ENCODE results near the gene GALNT10.

The GALNT10 gene

DNA sequence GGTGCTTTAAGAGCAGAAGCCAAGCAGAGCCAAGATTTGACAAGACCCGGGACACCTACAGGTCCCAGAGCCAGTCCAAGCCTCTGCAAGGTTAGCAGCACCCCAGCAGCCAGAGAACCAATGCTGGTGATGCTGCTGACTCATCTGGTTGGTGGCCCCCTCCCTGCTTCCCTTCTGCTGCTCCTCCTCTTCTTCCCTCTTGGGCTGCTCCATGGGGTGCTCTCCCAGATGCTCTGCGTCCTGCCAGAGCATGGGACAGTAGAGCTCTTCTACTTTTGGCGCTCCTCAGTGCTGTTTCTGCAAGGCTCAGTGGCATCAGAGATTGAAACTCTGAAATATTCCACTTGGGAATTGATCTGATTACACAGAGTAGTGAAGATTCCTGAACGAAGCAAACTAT lies 179.1 kb downstream of the GALNT10 start:
- TF ChIP-seq ZFP3 (CRISPR knock-in tag; IDR thresholded peaks at IDR 0.05) (no peak), ESRRG (CRISPR knock-in tag; IDR thresholded peaks at IDR 0.05) (no peak), PPARA (CRISPR knock-in tag; IDR thresholded peaks at IDR 0.05; ENCODE audit: borderline replicate concordance) (no peak)
- peak; percentile 47 for ATAC-seq

DNA sequence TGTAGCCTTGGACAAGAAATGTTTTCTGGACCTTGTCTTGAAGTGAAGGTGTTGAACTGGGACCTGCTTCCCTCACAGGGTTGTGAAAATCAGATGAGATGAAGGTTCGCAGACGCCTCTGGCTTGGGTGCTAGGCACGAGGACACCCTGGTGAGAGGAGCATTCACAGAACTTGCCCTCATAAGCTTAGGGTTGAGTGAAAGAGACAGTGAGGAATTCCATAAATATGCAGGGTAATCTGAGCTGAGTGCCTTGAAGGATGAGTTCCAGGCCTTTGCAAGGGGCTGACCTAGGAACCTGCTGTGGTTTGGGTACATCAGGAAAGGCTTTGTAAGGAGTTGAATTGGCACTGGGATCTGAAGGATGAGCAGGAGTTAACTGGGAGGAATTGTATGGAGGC lies 179.6 kb downstream of the GALNT10 start:
- ATAC-seq: peak; percentile 81
- TF ChIP-seq ZNF8 (CRISPR knock-in tag; IDR thresholded peaks at IDR 0.05): no peak
- TF ChIP-seq ESRRG (CRISPR knock-in tag; IDR thresholded peaks at IDR 0.05): no peak
- no peak for TF ChIP-seq CSDC2 (CRISPR knock-in tag; IDR thresholded peaks at IDR 0.05)
- TF ChIP-seq ARNTL (CRISPR knock-in tag; IDR thresholded peaks at IDR 0.05; ENCODE audit: borderline replicate concordance, low read depth): no peak

DNA sequence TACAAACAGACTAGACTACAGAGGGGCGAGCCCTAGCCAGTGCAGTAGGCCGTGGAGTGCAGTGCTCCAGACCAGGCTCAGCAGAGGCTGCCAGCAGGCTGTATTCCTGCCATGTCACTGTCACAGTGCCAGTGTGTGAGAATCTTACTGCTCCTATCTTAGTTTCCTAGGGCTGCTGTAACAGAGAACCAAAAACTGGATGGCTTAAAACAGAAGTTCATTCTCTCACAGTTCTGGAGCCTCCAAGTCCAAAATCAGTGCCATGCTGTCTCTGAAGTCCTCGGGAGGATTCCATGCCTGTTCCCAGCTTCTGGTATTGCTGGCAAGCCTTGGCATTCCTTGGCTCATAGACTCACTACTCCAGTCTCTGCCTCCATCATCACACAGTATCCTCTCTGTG lies 180.3 kb downstream of the GALNT10 start:
- peak; percentile 2; the same call in 1 of the 3 replicates for ATAC-seq
- TF ChIP-seq, protein P1, sequence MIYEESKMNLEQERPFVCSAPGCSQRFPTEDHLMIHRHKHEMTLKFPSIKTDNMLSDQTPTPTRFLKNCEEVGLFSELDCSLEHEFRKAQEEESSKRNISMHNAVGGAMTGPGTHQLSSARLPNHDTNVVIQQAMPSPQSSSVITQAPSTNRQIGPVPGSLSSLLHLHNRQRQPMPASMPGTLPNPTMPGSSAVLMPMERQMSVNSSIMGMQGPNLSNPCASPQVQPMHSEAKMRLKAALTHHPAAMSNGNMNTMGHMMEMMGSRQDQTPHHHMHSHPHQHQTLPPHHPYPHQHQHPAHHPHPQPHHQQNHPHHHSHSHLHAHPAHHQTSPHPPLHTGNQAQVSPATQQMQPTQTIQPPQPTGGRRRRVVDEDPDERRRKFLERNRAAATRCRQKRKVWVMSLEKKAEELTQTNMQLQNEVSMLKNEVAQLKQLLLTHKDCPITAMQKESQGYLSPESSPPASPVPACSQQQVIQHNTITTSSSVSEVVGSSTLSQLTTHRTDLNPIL (CRISPR knock-in tag; IDR thresholded peaks at IDR 0.05; ENCODE audit: low read depth): no peak
- TF ChIP-seq ESRRG (CRISPR knock-in tag; IDR thresholded peaks at IDR 0.05) (no peak), CSDC2 (CRISPR knock-in tag; IDR thresholded peaks at IDR 0.05) (no peak), BACH2 (CRISPR knock-in tag; IDR thresholded peaks at IDR 0.05; ENCODE audit: borderline replicate concordance) (no peak), SNAI2 (CRISPR knock-in tag; IDR thresholded peaks at IDR 0.05) (no peak), TCF4 (CRISPR knock-in tag; IDR thresholded peaks at IDR 0.05; ENCODE audit: borderline replicate concordance) (no peak), ISL1 (CRISPR knock-in tag; IDR thresholded peaks at IDR 0.05) (no peak), ZFP3 (CRISPR knock-in tag; IDR thresholded peaks at IDR 0.05) (no peak), ZNF70 (CRISPR knock-in tag; IDR thresholded peaks at IDR 0.05) (no peak), ZFP30 (CRISPR knock-in tag; IDR thresholded peaks at IDR 0.05) (no peak), TOX (CRISPR knock-in tag; IDR thresholded peaks at IDR 0.05; ENCODE audit: borderline replicate concordance) (no peak), ZC3H10 (CRISPR knock-in tag; IDR thresholded peaks at IDR 0.05) (no peak), GLIS3 (CRISPR knock-in tag; IDR thresholded peaks at IDR 0.05) (no peak), PPARA (CRISPR knock-in tag; IDR thresholded peaks at IDR 0.05; ENCODE audit: borderline replicate concordance) (no peak)
- TF ChIP-seq, protein P2, sequence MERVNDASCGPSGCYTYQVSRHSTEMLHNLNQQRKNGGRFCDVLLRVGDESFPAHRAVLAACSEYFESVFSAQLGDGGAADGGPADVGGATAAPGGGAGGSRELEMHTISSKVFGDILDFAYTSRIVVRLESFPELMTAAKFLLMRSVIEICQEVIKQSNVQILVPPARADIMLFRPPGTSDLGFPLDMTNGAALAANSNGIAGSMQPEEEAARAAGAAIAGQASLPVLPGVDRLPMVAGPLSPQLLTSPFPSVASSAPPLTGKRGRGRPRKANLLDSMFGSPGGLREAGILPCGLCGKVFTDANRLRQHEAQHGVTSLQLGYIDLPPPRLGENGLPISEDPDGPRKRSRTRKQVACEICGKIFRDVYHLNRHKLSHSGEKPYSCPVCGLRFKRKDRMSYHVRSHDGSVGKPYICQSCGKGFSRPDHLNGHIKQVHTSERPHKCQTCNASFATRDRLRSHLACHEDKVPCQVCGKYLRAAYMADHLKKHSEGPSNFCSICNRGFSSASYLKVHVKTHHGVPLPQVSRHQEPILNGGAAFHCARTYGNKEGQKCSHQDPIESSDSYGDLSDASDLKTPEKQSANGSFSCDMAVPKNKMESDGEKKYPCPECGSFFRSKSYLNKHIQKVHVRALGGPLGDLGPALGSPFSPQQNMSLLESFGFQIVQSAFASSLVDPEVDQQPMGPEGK (CRISPR knock-in tag; IDR thresholded peaks at IDR 0.05; ENCODE audit: borderline replicate concordance): no peak
- TF ChIP-seq, protein P3, sequence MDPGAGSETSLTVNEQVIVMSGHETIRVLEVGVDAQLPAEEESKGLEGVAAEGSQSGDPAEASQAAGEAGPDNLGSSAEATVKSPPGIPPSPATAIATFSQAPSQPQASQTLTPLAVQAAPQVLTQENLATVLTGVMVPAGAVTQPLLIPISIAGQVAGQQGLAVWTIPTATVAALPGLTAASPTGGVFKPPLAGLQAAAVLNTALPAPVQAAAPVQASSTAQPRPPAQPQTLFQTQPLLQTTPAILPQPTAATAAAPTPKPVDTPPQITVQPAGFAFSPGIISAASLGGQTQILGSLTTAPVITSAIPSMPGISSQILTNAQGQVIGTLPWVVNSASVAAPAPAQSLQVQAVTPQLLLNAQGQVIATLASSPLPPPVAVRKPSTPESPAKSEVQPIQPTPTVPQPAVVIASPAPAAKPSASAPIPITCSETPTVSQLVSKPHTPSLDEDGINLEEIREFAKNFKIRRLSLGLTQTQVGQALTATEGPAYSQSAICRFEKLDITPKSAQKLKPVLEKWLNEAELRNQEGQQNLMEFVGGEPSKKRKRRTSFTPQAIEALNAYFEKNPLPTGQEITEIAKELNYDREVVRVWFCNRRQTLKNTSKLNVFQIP (CRISPR knock-in tag; IDR thresholded peaks at IDR 0.05; ENCODE audit: borderline replicate concordance, low read depth): no peak

DNA sequence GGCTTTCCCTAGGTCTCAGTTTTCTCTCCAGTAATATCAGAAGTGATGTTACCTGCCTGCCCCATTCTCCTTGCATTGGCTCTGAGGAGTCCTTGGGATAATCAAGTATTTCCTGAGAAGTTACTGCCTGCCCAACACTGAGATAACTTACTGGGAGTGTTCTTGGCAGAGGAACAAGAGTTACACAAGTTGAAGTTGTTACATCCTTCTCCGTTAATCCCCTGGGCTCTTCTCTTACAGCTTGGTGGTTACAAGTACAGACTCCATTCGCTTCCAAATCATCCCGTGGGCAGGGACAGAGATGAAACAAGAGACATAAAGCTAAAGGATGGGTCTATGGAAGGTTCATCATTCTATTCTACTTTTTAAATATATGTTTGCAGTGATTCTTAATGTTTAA lies 181.2 kb downstream of the GALNT10 start:
- ATAC-seq: no peak
- TF ChIP-seq ZC3H10 (CRISPR knock-in tag; IDR thresholded peaks at IDR 0.05) (no peak), CSDC2 (CRISPR knock-in tag; IDR thresholded peaks at IDR 0.05) (no peak), ZFP3 (CRISPR knock-in tag; IDR thresholded peaks at IDR 0.05) (no peak), ZNF8 (CRISPR knock-in tag; IDR thresholded peaks at IDR 0.05) (no peak), TCF4 (CRISPR knock-in tag; IDR thresholded peaks at IDR 0.05; ENCODE audit: borderline replicate concordance) (no peak), ISL1 (CRISPR knock-in tag; IDR thresholded peaks at IDR 0.05) (no peak), PPARA (CRISPR knock-in tag; IDR thresholded peaks at IDR 0.05; ENCODE audit: borderline replicate concordance) (no peak), BACH2 (CRISPR knock-in tag; IDR thresholded peaks at IDR 0.05; ENCODE audit: borderline replicate concordance) (no peak), ARNTL (CRISPR knock-in tag; IDR thresholded peaks at IDR 0.05; ENCODE audit: borderline replicate concordance, low read depth) (no peak), TOX (CRISPR knock-in tag; IDR thresholded peaks at IDR 0.05; ENCODE audit: borderline replicate concordance) (no peak)
- TF ChIP-seq, protein P4, sequence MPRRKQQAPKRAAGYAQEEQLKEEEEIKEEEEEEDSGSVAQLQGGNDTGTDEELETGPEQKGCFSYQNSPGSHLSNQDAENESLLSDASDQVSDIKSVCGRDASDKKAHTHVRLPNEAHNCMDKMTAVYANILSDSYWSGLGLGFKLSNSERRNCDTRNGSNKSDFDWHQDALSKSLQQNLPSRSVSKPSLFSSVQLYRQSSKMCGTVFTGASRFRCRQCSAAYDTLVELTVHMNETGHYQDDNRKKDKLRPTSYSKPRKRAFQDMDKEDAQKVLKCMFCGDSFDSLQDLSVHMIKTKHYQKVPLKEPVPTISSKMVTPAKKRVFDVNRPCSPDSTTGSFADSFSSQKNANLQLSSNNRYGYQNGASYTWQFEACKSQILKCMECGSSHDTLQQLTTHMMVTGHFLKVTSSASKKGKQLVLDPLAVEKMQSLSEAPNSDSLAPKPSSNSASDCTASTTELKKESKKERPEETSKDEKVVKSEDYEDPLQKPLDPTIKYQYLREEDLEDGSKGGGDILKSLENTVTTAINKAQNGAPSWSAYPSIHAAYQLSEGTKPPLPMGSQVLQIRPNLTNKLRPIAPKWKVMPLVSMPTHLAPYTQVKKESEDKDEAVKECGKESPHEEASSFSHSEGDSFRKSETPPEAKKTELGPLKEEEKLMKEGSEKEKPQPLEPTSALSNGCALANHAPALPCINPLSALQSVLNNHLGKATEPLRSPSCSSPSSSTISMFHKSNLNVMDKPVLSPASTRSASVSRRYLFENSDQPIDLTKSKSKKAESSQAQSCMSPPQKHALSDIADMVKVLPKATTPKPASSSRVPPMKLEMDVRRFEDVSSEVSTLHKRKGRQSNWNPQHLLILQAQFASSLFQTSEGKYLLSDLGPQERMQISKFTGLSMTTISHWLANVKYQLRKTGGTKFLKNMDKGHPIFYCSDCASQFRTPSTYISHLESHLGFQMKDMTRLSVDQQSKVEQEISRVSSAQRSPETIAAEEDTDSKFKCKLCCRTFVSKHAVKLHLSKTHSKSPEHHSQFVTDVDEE (CRISPR knock-in tag; IDR thresholded peaks at IDR 0.05): no peak
- TF ChIP-seq, protein P2 (CRISPR knock-in tag; IDR thresholded peaks at IDR 0.05; ENCODE audit: borderline replicate concordance): no peak
- TF ChIP-seq, protein P5, sequence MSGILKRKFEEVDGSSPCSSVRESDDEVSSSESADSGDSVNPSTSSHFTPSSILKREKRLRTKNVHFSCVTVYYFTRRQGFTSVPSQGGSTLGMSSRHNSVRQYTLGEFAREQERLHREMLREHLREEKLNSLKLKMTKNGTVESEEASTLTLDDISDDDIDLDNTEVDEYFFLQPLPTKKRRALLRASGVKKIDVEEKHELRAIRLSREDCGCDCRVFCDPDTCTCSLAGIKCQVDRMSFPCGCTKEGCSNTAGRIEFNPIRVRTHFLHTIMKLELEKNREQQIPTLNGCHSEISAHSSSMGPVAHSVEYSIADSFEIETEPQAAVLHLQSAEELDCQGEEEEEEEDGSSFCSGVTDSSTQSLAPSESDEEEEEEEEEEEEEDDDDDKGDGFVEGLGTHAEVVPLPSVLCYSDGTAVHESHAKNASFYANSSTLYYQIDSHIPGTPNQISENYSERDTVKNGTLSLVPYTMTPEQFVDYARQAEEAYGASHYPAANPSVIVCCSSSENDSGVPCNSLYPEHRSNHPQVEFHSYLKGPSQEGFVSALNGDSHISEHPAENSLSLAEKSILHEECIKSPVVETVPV (CRISPR knock-in tag; IDR thresholded peaks at IDR 0.05): no peak
- TF ChIP-seq, protein P1 (CRISPR knock-in tag; IDR thresholded peaks at IDR 0.05; ENCODE audit: low read depth): no peak
- TF ChIP-seq, protein P3 (CRISPR knock-in tag; IDR thresholded peaks at IDR 0.05; ENCODE audit: borderline replicate concordance, low read depth): no peak
